OCI-LY1 (cell line): ENCODE data around the gene GJB2.

Source experiments
- H2AFZ ChIP-seq: fragments of 200-600 bp; sonication (generic), shearing (Covaris generic); 2 replicates; pipeline ENCODE4 v1.6.0; 2014; ENCODE audit warnings: antibody characterized with exemption, mild to moderate bottlenecking, low read length
- H3F3A ChIP-seq: fragments of 200-600 bp; sonication (generic), shearing (Covaris generic); 2 replicates; pipeline ENCODE4 v1.6.0; 2014; ENCODE audit warnings: mild to moderate bottlenecking, antibody characterized with exemption, low read length, moderate library complexity; ENCODE audit not compliant: insufficient read depth
- H3K27ac ChIP-seq: fragments of 200-600 bp; sonication (generic); 2 replicates; pipeline ENCODE4 v1.5.1; 2014; ENCODE audit warnings: low read length, mixed run types, mild to moderate bottlenecking, low read depth; ENCODE audit not compliant: poor library complexity, severe bottlenecking
- H3K27me3 ChIP-seq: fragments of 200-600 bp; sonication (generic); 2 replicates; pipeline ENCODE4 v1.6.0; 2014; ENCODE audit warnings: antibody characterized with exemption, mild to moderate bottlenecking, low read length, moderate library complexity; ENCODE audit not compliant: insufficient read depth
- H3K36me3 ChIP-seq: fragments of 200-600 bp; sonication (generic); 2 replicates; pipeline ENCODE4 v1.6.1; 2014; ENCODE audit warnings: mild to moderate bottlenecking, antibody characterized with exemption, low read length, moderate library complexity, mixed read lengths; ENCODE audit not compliant: insufficient read depth
- H3K4me1 ChIP-seq: fragments of 200-600 bp; sonication (generic); 2 replicates; pipeline ENCODE4 v1.5.1; 2014; ENCODE audit warnings: mild to moderate bottlenecking, low read length, moderate library complexity; ENCODE audit not compliant: insufficient read depth, severe bottlenecking
- H3K4me2 ChIP-seq: fragments of 200-600 bp; sonication (generic), shearing (Covaris generic); 2 replicates; pipeline ENCODE4 v1.6.1; 2014; ENCODE audit warnings: low read length
- H3K4me3 ChIP-seq: fragments of 200-600 bp; sonication (generic); 2 replicates; pipeline ENCODE4 v1.5.1; 2014; ENCODE audit warnings: low read length, low read depth, mild to moderate bottlenecking, mixed read lengths; ENCODE audit not compliant: poor library complexity, severe bottlenecking
- H3K79me2 ChIP-seq: fragments of 200-600 bp; shearing (Covaris generic); 2 replicates; pipeline ENCODE4 v1.6.1; 2016; ENCODE audit warnings: mixed run types, low read length, mixed read lengths; ENCODE audit not compliant: insufficient read depth
- H3K9ac ChIP-seq: fragments of 200-600 bp; sonication (generic), shearing (Covaris generic); 2 replicates; pipeline ENCODE4 v1.6.1; 2014; ENCODE audit warnings: mild to moderate bottlenecking, low read length, mixed read lengths
- H3K9me2 ChIP-seq: fragments of 200-600 bp; sonication (generic), shearing (Covaris generic); 2 replicates; pipeline ENCODE4 v1.6.1; 2014; ENCODE audit warnings: low read depth, mild to moderate bottlenecking, low read length, mixed read lengths
- H3K9me3 ChIP-seq: fragments of 200-600 bp; shearing (Covaris generic); 2 replicates; pipeline ENCODE4 v1.6.1; 2014; ENCODE audit warnings: low read length, mixed read lengths
- H4K20me1 ChIP-seq: fragments of 200-600 bp; sonication (generic), shearing (Covaris generic); 2 replicates; pipeline ENCODE4 v1.6.0; 2016; ENCODE audit warnings: mild to moderate bottlenecking, low read length; ENCODE audit not compliant: insufficient read depth
- EZH2 ChIP-seq: fragments of 200-600 bp; sonication (generic), shearing (Covaris generic); IDR thresholded peaks from 2 replicates; pipeline ENCODE4 v1.8.0; 2017; ENCODE audit warnings: borderline replicate concordance, mixed run types, mild to moderate bottlenecking, antibody characterized with exemption, low read length, moderate library complexity, mixed read lengths
- TF ChIP-seq, protein P1 (sequence below): fragments of 200-600 bp; sonication (generic), shearing (Covaris generic); IDR thresholded peaks from 2 replicates; pipeline ENCODE4 v1.5.1; 2017; ENCODE audit warnings: mild to moderate bottlenecking, antibody characterized with exemption, low read length, moderate library complexity, mixed read lengths

The GJB2 gene

DNA sequence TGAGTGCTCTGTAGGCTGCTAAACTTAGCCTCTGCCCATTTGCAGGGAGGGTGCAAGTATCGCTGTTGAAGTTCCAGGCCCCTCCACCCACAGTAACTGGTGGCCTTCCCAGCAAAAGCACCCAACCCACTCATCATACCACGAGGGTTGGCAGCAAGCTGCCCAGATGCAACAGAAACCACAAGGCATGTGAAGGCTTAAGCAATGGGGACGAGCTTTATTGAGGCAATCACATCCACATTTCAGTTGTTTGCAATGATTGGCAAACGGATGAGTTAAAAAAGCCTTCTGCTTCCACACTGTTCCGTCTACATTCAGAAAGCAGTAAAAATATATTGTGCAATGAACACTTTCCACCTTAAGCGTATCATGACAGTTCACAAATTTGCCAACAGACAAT is 29.0 kb upstream of the GJB2 start:
- Histone ChIP-seq H3K4me3 (no peak overlapping the region), H3K4me1 (no peaks in the 10 kb centered on the region), H3K79me2 (no peaks in the 10 kb centered on the region), H3K9ac (no peak overlapping the region), H2AFZ (no peak overlapping the region), H3K27ac (no peak overlapping the region), H3F3A (no peaks in the 10 kb centered on the region), H3K36me3 (no peaks in the 10 kb centered on the region), H4K20me1 (no peaks in the 10 kb centered on the region), H3K9me3 (no peaks in the 10 kb centered on the region), H3K27me3 (no peaks in the 10 kb centered on the region), H3K9me2 (no peaks in the 10 kb centered on the region), H3K4me2 (no peak overlapping the region)
- no peak for TF ChIP-seq EZH2
- TF ChIP-seq, protein P1, sequence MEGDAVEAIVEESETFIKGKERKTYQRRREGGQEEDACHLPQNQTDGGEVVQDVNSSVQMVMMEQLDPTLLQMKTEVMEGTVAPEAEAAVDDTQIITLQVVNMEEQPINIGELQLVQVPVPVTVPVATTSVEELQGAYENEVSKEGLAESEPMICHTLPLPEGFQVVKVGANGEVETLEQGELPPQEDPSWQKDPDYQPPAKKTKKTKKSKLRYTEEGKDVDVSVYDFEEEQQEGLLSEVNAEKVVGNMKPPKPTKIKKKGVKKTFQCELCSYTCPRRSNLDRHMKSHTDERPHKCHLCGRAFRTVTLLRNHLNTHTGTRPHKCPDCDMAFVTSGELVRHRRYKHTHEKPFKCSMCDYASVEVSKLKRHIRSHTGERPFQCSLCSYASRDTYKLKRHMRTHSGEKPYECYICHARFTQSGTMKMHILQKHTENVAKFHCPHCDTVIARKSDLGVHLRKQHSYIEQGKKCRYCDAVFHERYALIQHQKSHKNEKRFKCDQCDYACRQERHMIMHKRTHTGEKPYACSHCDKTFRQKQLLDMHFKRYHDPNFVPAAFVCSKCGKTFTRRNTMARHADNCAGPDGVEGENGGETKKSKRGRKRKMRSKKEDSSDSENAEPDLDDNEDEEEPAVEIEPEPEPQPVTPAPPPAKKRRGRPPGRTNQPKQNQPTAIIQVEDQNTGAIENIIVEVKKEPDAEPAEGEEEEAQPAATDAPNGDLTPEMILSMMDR: no peak

DNA sequence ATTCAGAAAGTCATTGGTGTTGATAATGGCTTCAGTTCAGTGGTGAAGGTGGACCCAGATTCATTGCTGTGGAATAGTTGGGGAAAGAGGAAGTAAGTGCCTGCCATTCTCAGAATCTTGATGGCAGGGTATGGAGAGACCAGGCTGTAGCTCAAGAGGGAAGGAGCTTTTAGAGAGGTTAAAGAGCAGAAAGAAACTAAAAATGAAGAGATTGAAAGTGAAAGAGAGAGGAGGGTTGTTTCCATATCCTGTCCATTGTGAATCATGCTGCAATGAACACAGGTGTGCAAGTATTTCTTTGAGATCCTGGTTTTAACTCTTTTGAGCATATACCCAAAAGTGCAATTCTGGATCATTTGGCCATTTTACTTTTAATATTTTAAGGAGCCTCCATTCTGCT is 26.8 kb upstream of the GJB2 start:
- Histone ChIP-seq H3K9ac (no peak overlapping the region), H3K79me2 (no peaks in the 10 kb centered on the region), H3K27me3 (no peaks in the 10 kb centered on the region), H3K4me3 (no peak overlapping the region), H2AFZ (no peak overlapping the region), H3K9me2 (no peaks in the 10 kb centered on the region), H3K4me1 (no peaks in the 10 kb centered on the region), H3K27ac (no peak overlapping the region), H4K20me1 (no peaks in the 10 kb centered on the region), H3K36me3 (no peaks in the 10 kb centered on the region), H3F3A (no peaks in the 10 kb centered on the region), H3K4me2 (no peak overlapping the region), H3K9me3 (no peaks in the 10 kb centered on the region)
- TF ChIP-seq, protein P1: no peak
- TF ChIP-seq EZH2: no peak

DNA sequence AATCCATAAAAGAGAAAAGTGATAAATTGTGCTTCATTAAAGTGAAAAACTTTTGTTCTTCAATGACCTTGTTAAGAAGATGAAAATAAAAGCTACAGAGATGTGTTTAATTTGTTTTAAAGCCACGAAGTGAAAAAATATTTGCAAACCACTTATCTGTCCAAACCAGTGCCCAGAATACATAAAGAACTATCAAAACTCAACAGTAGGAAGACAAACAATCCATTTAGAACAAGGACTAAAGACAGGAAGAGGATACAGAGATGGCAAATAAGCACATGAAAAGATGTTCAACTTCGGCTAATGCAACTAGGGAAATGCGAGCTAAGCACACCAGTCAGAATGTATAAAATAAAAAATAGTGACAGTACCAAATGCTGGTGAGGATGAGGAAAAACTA is 24.4 kb upstream of the GJB2 start:
- no peak overlapping the region for H3K4me3 ChIP-seq
- no peaks in the 10 kb centered on the region for H3K27me3 ChIP-seq
- no peak overlapping the region for H3K4me2 ChIP-seq
- no peaks in the 10 kb centered on the region for H3K79me2 ChIP-seq
- H3F3A ChIP-seq: no peaks in the 10 kb centered on the region
- H3K27ac ChIP-seq: no peak overlapping the region
- H3K9me2 ChIP-seq: no peaks in the 10 kb centered on the region
- no peaks in the 10 kb centered on the region for H4K20me1 ChIP-seq
- H3K36me3 ChIP-seq: no peaks in the 10 kb centered on the region
- no peak overlapping the region for H3K9ac ChIP-seq
- no peak overlapping the region for H2AFZ ChIP-seq
- H3K4me1 ChIP-seq: no peaks in the 10 kb centered on the region
- H3K9me3 ChIP-seq: no peaks in the 10 kb centered on the region
- TF ChIP-seq, protein P1: no peak
- TF ChIP-seq EZH2: no peak
